B cell (primary cell): ENCODE results near the gene STAM. TPM values are rescaled to one million over a fixed set of nuclear protein-coding genes. Genes with fewer than 3 reads are reported as not detected.

ENCODE experiments used
- ATAC-seq: fragments of 200-7000 bp; cut with Tn5 transposase; one replicate; pipeline ENCODE4 v1.10.0; 2021; ENCODE audit warnings: low read depth, mild to moderate bottlenecking, moderate number of reproducible peaks, moderate library complexity
- CTCF ChIA-PET: fragments of 350-600 bp; sonication (Branson Sonifier 250); formaldehyde crosslinking; loops from one replicate; lab custom pipeline; 2021; ENCODE audit warnings: antibody characterized with exemption, inconsistent platforms; lab: Charles Lee
- POLR2A ChIA-PET: fragments of 350-600 bp; sonication (Branson Sonifier 250); formaldehyde crosslinking; loops from one replicate; lab custom pipeline; 2021; ENCODE audit warnings: antibody characterized with exemption; lab: Charles Lee
- DNase-seq: peaks from one replicate; pipeline ENCODE4 v3.0.0; 2013
- H2AFZ ChIP-seq: 2 replicates; pipeline ENCODE4 v1.6.1; 2012; ENCODE audit warnings: mild to moderate bottlenecking, low read depth, low read length; ENCODE audit not compliant: insufficient read depth, poor library complexity, severe bottlenecking
- H3K27ac ChIP-seq, 2 donors: 1 replicate in 1 of 2; 2 replicates in 1 of 2; pipeline ENCODE4 v1.5.1; 2012 to 2013; ENCODE audit warnings: low read length in 2 of 2, mild to moderate bottlenecking in 2 of 2, moderate library complexity in 1 of 2
- H3K27me3 ChIP-seq, 4 experiments: fragments of 200-600 bp in 1 of 4; sonication (generic) in 1 of 4; replicated peaks in 1 of 4; 1 replicate in 2 of 4; 2 replicates in 2 of 4; pipeline versions ENCODE4 v1.6.1 to v1.7.0; 2013 to 2016; ENCODE audit warnings: low read length in 3 of 4, mild to moderate bottlenecking in 2 of 4, mixed read lengths in 1 of 4, moderate library complexity in 1 of 4; ENCODE audit not compliant: insufficient read depth in 4 of 4, control insufficient read depth in 3 of 4; ENCODE audit errors: control extremely low read depth in 1 of 4
- H3K36me3 ChIP-seq, 2 experiments: replicated peaks in 1 of 2; 1 replicate in 1 of 2; 2 replicates in 1 of 2; pipeline versions ENCODE4 v1.6.1 to v1.7.1; 2013; ENCODE audit warnings: low read length in 1 of 2; ENCODE audit not compliant: insufficient read depth in 2 of 2, control insufficient read depth in 1 of 2; ENCODE audit errors: control extremely low read depth in 1 of 2, extremely low read depth in 1 of 2
- H3K4me1 ChIP-seq, 2 donors: fragments of 200-600 bp in 1 of 2; sonication (generic) in 1 of 2; 1 replicate in 1 of 2; 2 replicates in 1 of 2; pipeline versions ENCODE4 v1.5.1 to v1.6.1; 2013 to 2017; ENCODE audit warnings: low read length in 2 of 2; ENCODE audit not compliant: control insufficient read depth in 2 of 2, insufficient read depth in 2 of 2
- H3K4me2 ChIP-seq: replicated peaks from 2 replicates; pipeline ENCODE3; 2012; ENCODE audit warnings: mild to moderate bottlenecking, low read depth, low read length; ENCODE audit not compliant: poor library complexity, severe bottlenecking
- H3K4me3 ChIP-seq, 5 experiments: fragments of 200-600 bp in 1 of 5; sonication (generic) in 1 of 5; 1 replicate in 3 of 5; 2 replicates in 2 of 5; pipeline versions ENCODE4 v1.5.1 to v1.7.0; 2011 to 2016; ENCODE audit warnings: low read length in 4 of 5, mild to moderate bottlenecking in 4 of 5, low read depth in 2 of 5, control low read depth in 1 of 5, moderate library complexity in 1 of 5; ENCODE audit not compliant: insufficient read depth in 1 of 5; ENCODE audit errors: control extremely low read depth in 1 of 5, extremely low read depth in 1 of 5
- H3K79me2 ChIP-seq: fragments of 200-600 bp; sonication (generic); one replicate; pipeline ENCODE4 v1.6.0; 2016; ENCODE audit warnings: low read length; ENCODE audit not compliant: control insufficient read depth, insufficient read depth
- H3K9ac ChIP-seq: fragments of 200-600 bp; sonication (generic); 2 replicates; pipeline ENCODE4 v1.6.1; 2017; ENCODE audit warnings: mild to moderate bottlenecking, low read length, moderate library complexity
- H3K9me3 ChIP-seq, 3 donors: one replicate each; pipeline versions ENCODE4 v1.6.1 to v1.7.1; 2013; ENCODE audit warnings: low read length in 2 of 3; ENCODE audit not compliant: control insufficient read depth in 2 of 3, insufficient read depth in 1 of 3; ENCODE audit errors: control extremely low read depth in 1 of 3
- H4K20me1 ChIP-seq: 2 replicates; pipeline ENCODE4 v1.6.0; 2012; ENCODE audit warnings: mild to moderate bottlenecking, low read length; ENCODE audit not compliant: insufficient read depth, control insufficient read depth, poor library complexity, severe bottlenecking
- H3K27ac Mint-ChIP-seq: one replicate; pipeline ENCODE4 v1.8.0; 2021; ENCODE audit warnings: mixed read lengths
- H3K27me3 Mint-ChIP-seq: one replicate; pipeline ENCODE4 v1.8.0; 2021; ENCODE audit warnings: mixed read lengths
- H3K4me1 Mint-ChIP-seq: one replicate; pipeline ENCODE4 v1.8.0; 2021; ENCODE audit warnings: mixed read lengths
- H3K4me3 Mint-ChIP-seq: one replicate; pipeline ENCODE4 v1.8.0; 2021; ENCODE audit warnings: mixed read lengths
- H3K9me3 Mint-ChIP-seq: one replicate; pipeline ENCODE4 v1.8.0; 2022; ENCODE audit warnings: mixed read lengths; ENCODE audit not compliant: insufficient read depth
- EZH2 ChIP-seq: IDR thresholded peaks from 2 replicates; pipeline ENCODE4 v1.6.1; 2012; ENCODE audit warnings: borderline replicate concordance, low read depth, mild to moderate bottlenecking, moderate library complexity, low read length; ENCODE audit not compliant: insufficient read depth, poor library complexity, severe bottlenecking
- WGBS: methylation state at CpG from one replicate; pipeline ENCODE4 v1.1.5; 2013; ENCODE audit warnings: missing lambda C conversion rate; ENCODE audit not compliant: insufficient coverage; 5-methylcytosine and 5-hydroxymethylcytosine counted together
- intact Hi-C: fragments of 100-400 bp; cut with micrococcal nuclease; formaldehyde crosslinking; loops from one replicate; pipeline ENCODE4 v1.10.0; 2022
- polyA plus RNA-seq: library from polyadenylated mRNA; depleted of rRNA; stranded (reverse); fragments of >200 nt; gene quantifications from 2 replicates; pipeline ENCODE4 v1.2.3, GENCODE V29; 2012
- total RNA-seq, 2 donors: library from RNA; stranded (reverse); fragments of 120-200 nt in 1 of 2; gene quantifications; 1 replicate in 1 of 2; 2 replicates in 1 of 2; pipeline versions ENCODE4 v1.2.3 to v1.2.4, GENCODE V29; 2013 to 2022
- TF ChIP-seq, protein P1 (sequence below): fragments of 200-600 bp; IDR thresholded peaks from one replicate; pipeline ENCODE4 v1.8.0; 2022; ENCODE audit warnings: antibody characterized with exemption, mild to moderate bottlenecking

Gene STAM
- total and polyA plus RNA-seq, 2 donors (not counting 1 experiment from before 2014, with no cell fraction given) = 9.1 to 35.1 TPM

DNA sequence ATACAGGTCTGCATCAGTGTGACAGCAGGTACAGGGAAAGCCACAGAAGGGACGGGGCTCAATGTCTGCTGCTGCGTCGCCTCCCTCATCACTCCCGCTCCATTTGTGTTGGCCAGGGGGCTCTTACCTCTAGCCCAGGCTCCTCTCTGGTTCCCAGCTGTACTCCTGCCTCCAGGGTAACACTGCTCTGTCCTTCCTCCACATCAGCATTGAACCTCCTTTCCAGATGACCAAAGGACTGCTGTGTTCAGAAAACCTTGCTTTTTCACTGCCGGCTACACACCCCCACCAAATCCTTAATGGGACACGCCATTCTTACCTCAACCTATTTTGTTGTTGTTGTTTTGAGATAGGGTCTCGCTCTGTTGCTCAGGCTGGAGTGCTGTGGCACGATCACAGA lies 105.9 kb downstream of the STAM start:
- Histone ChIP-seq H3K4me3 (no peak overlapping the region), H2AFZ (no peak overlapping the region), H3K27ac (no peak overlapping the region), H3K9ac (no peak overlapping the region), H3K4me1 (no peaks in the 10 kb centered on the region), H3K9me3 (no peaks in the 10 kb centered on the region), H3K27me3 (no peaks in the 10 kb centered on the region), H3K36me3 (no peaks in the 10 kb centered on the region), H3K4me2 (no peak overlapping the region), H4K20me1 (no peaks in the 10 kb centered on the region), H3K79me2 (no peaks in the 10 kb centered on the region)
- no peaks in the 10 kb centered on the region for H3K4me1 Mint-ChIP-seq
- DNase-seq (no peak), ATAC-seq (no peak)
- no peak overlapping the region for H3K4me3 Mint-ChIP-seq
- no peak overlapping the region for H3K27ac Mint-ChIP-seq
- CTCF ChIA-PET = no interaction called here
- POLR2A ChIA-PET = no interaction called here
- H3K9me3 Mint-ChIP-seq = no peaks in the 10 kb centered on the region
- TF ChIP-seq, protein P1, sequence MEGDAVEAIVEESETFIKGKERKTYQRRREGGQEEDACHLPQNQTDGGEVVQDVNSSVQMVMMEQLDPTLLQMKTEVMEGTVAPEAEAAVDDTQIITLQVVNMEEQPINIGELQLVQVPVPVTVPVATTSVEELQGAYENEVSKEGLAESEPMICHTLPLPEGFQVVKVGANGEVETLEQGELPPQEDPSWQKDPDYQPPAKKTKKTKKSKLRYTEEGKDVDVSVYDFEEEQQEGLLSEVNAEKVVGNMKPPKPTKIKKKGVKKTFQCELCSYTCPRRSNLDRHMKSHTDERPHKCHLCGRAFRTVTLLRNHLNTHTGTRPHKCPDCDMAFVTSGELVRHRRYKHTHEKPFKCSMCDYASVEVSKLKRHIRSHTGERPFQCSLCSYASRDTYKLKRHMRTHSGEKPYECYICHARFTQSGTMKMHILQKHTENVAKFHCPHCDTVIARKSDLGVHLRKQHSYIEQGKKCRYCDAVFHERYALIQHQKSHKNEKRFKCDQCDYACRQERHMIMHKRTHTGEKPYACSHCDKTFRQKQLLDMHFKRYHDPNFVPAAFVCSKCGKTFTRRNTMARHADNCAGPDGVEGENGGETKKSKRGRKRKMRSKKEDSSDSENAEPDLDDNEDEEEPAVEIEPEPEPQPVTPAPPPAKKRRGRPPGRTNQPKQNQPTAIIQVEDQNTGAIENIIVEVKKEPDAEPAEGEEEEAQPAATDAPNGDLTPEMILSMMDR = no peak
- no peak for TF ChIP-seq EZH2
- no peaks in the 10 kb centered on the region for H3K27me3 Mint-ChIP-seq
- intact Hi-C loops = no loop called here
- WGBS = 98% methylated on average over 5 of the region's 8 CpGs

DNA sequence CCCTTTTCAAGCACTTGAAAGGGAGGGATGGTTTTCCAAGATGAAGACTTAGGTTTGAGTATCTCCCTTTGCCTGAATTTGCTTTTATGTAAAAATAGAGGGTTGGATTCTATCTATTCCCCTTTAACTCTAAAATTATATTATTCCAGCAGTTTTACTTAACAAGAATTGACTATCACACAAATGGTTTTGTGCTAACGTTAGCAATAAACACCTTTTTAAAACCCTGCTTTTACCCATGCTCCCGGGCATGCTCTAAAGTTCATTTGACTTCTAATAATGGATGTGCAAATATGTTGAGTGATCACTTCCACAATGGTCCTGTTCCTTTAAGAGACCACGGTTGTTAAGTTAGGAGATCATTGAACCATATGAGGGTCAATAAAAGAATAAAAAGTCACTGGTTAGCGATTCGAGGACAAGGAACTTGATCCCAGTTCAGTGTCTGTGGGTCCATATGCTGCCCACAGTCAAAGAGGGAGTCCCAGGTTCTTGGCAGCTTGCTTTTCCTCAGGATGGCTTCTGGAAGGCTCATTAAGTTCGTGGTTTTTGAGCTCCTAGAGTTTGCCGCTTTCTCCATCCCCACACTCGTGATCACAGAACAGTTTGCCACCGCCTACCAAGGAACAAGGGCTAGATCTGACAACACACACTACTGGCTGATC lies 108.0 kb downstream of the STAM start, which contains the start of gene TMEM236:
Gene TMEM236 (plus strand): TSS at position 421 of the 665 bp plus-strand sequence. CDS start 95 bp downstream, at position 516.
- no peaks in the 10 kb centered on the region for H3K9me3 ChIP-seq
- ATAC-seq = no peak
- Mint-ChIP-seq H3K4me1 (peaks cover 3% of the 10 kb centered on the region), H3K4me3 (no peak within 1 kb of the TSS), H3K9me3 (no peaks in the 10 kb centered on the region), H3K27me3 (peaks cover 3% of the 10 kb centered on the region), H3K27ac (no peak within 1 kb of the TSS)
- POLR2A ChIA-PET = no interaction called here
- intact Hi-C loops = no loop called here
- no peak within 1 kb of the TSS for H2AFZ ChIP-seq
- no peak within 1 kb of the TSS for H3K9ac ChIP-seq
- no peak within 1 kb of the TSS for H3K27ac ChIP-seq
- no peaks in the 10 kb centered on the region for H3K36me3 ChIP-seq
- no peaks in the 10 kb centered on the region for H3K79me2 ChIP-seq
- no peak for DNase-seq
- no peaks in the 10 kb centered on the region for H4K20me1 ChIP-seq
- peaks cover 2 to 4% of the 10 kb centered on the region in 2 donors for H3K4me1 ChIP-seq
- no peak within 1 kb of the TSS for H3K4me3 ChIP-seq
- 78% methylated on average over 7 of the region's 9 CpGs for WGBS
- TF ChIP-seq, protein P1 = no peak
- no peak for TF ChIP-seq EZH2
- no peak within 1 kb of the TSS for H3K4me2 ChIP-seq
- H3K27me3 ChIP-seq = no peaks in the 10 kb centered on the region
- CTCF ChIA-PET = interaction anchor here (0.5 to 1.3 kb wide), 3 partner anchors 8 to 495 kb away, joined by 3 read pairs; no protein-coding TSS in a partner anchor
